ENCODE results near the gene NUDT14.

NUDT14 gene

GRCh38 chr14:105168979-105169507 is 12.1 kb downstream of the NUDT14 start:
- Mint-ChIP-seq H3K36me3 (no peaks in the 10 kb centered on the region), H3K27ac (no peak overlapping the region), H3K4me3 (peak overlapping the region; percentile 79), H3K27me3 (peaks cover 8% of the 10 kb centered on the region), H3K9me3 (no peaks in the 10 kb centered on the region), H3K4me1 (peaks cover 14% of the 10 kb centered on the region)
- DNase-seq (ENCODE audit: low spot score in 2 of 2) = no peak
- ATAC-seq (ENCODE audit: low read depth) = peak; percentile 39

GRCh38 chr14:105168496-105168978 is 12.6 kb downstream of the NUDT14 start, which contains the start of gene JAG2:
TSS of gene JAG2 (minus strand) at chr14:105168776. CDS start at chr14:105168420, 356 bp downstream.
- DNase-seq (ENCODE audit: low spot score in 2 of 2) (no peak), ATAC-seq (ENCODE audit: low read depth) (peak; percentile 50)
- peaks cover 8% of the 10 kb centered on the region for H3K27me3 Mint-ChIP-seq
- H3K4me3 Mint-ChIP-seq = peak within 1 kb of the TSS; percentile 80
- no peaks in the 10 kb centered on the region for H3K36me3 Mint-ChIP-seq
- no peak within 1 kb of the TSS for H3K27ac Mint-ChIP-seq
- H3K4me1 Mint-ChIP-seq = peaks cover 13% of the 10 kb centered on the region
- no peaks in the 10 kb centered on the region for H3K9me3 Mint-ChIP-seq

- H3K4me3 Mint-ChIP-seq = peak overlapping the region; percentile 55
- ATAC-seq (ENCODE audit: low read depth) = no peak
- H3K36me3 Mint-ChIP-seq = no peaks in the 10 kb centered on the region
- no peaks in the 10 kb centered on the region for H3K9me3 Mint-ChIP-seq
- H3K4me1 Mint-ChIP-seq = peaks cover 13% of the 10 kb centered on the region
- no peak overlapping the region for H3K27ac Mint-ChIP-seq
- no peak for DNase-seq (ENCODE audit: low spot score in 2 of 2)
- peaks cover 8% of the 10 kb centered on the region for H3K27me3 Mint-ChIP-seq
Measured at GRCh38 chr14:105168093-105168420, 13.1 kb downstream of the NUDT14 start.

- H3K9me3 Mint-ChIP-seq = no peaks in the 10 kb centered on the region
- H3K27ac Mint-ChIP-seq = no peak overlapping the region
- DNase-seq (ENCODE audit: low spot score in 2 of 2) = no peak
Measured at GRCh38 chr14:105167303-105168092, 13.6 kb downstream of the NUDT14 start.

GRCh38 chr14:105166571-105167302 is 14.4 kb downstream of the NUDT14 start:
- H3K4me3 Mint-ChIP-seq = peak overlapping the region; percentile 49
- no peaks in the 10 kb centered on the region for H3K36me3 Mint-ChIP-seq
- peaks cover 11% of the 10 kb centered on the region for H3K4me1 Mint-ChIP-seq
- H3K27me3 Mint-ChIP-seq = peaks cover 8% of the 10 kb centered on the region
- H3K27ac Mint-ChIP-seq = no peak overlapping the region
- DNase-seq (ENCODE audit: low spot score in 2 of 2) (no peak), ATAC-seq (ENCODE audit: low read depth) (no peak)
- no peaks in the 10 kb centered on the region for H3K9me3 Mint-ChIP-seq

More at GRCh38 chr14:105167303-105168092, 13.6 kb downstream of the NUDT14 start:
- peaks cover 13% of the 10 kb centered on the region for H3K4me1 Mint-ChIP-seq
- no peaks in the 10 kb centered on the region for H3K36me3 Mint-ChIP-seq
- peaks cover 8% of the 10 kb centered on the region for H3K27me3 Mint-ChIP-seq
- peak; percentile 24 for ATAC-seq (ENCODE audit: low read depth)
- H3K4me3 Mint-ChIP-seq = peak overlapping the region; percentile 55

GRCh38 chr14:105165761-105166485 is 15.2 kb downstream of the NUDT14 start:
- no peaks in the 10 kb centered on the region for H3K36me3 Mint-ChIP-seq
- H3K4me1 Mint-ChIP-seq = peaks cover 11% of the 10 kb centered on the region
- peaks cover 9% of the 10 kb centered on the region for H3K27me3 Mint-ChIP-seq
- ATAC-seq (ENCODE audit: low read depth) (no peak), DNase-seq (ENCODE audit: low spot score in 2 of 2) (no peak)
- no peak overlapping the region for H3K4me3 Mint-ChIP-seq
- H3K27ac Mint-ChIP-seq = no peak overlapping the region
- no peaks in the 10 kb centered on the region for H3K9me3 Mint-ChIP-seq

GRCh38 chr14:105165134-105165704 is 15.9 kb downstream of the NUDT14 start:
- H3K36me3 Mint-ChIP-seq = no peaks in the 10 kb centered on the region
- peak; percentile 12 for ATAC-seq (ENCODE audit: low read depth)
- H3K9me3 Mint-ChIP-seq = no peaks in the 10 kb centered on the region
- no peak overlapping the region for H3K4me3 Mint-ChIP-seq
- no peak overlapping the region for H3K27ac Mint-ChIP-seq
- no peak for DNase-seq (ENCODE audit: low spot score in 2 of 2)
- peaks cover 11% of the 10 kb centered on the region for H3K27me3 Mint-ChIP-seq
- H3K4me1 Mint-ChIP-seq = peaks cover 13% of the 10 kb centered on the region

GRCh38 chr14:105163040-105163742 is 17.9 kb downstream of the NUDT14 start:
- no peaks in the 10 kb centered on the region for H3K9me3 Mint-ChIP-seq

GRCh38 chr14:105162669-105162979 is 18.5 kb downstream of the NUDT14 start:
- DNase-seq (ENCODE audit: low spot score in 2 of 2) = no peak
- ATAC-seq (ENCODE audit: low read depth) = no peak
- Mint-ChIP-seq H3K27ac (no peak overlapping the region), H3K27me3 (peaks cover 10% of the 10 kb centered on the region), H3K4me3 (no peak overlapping the region), H3K36me3 (no peaks in the 10 kb centered on the region), H3K4me1 (peaks cover 10% of the 10 kb centered on the region), H3K9me3 (no peaks in the 10 kb centered on the region)

More at GRCh38 chr14:105163040-105163742, 17.9 kb downstream of the NUDT14 start:
- Mint-ChIP-seq H3K27ac (no peak overlapping the region), H3K36me3 (no peaks in the 10 kb centered on the region), H3K27me3 (peaks cover 10% of the 10 kb centered on the region), H3K4me3 (no peak overlapping the region), H3K4me1 (peaks cover 10% of the 10 kb centered on the region)
- DNase-seq (ENCODE audit: low spot score in 2 of 2) (no peak), ATAC-seq (ENCODE audit: low read depth) (no peak)

GRCh38 chr14:105161964-105162668 is 19.0 kb downstream of the NUDT14 start:
- Mint-ChIP-seq H3K9me3 (no peaks in the 10 kb centered on the region), H3K27ac (no peak overlapping the region), H3K4me1 (peaks cover 10% of the 10 kb centered on the region), H3K4me3 (no peak overlapping the region), H3K27me3 (peaks cover 14% of the 10 kb centered on the region), H3K36me3 (no peaks in the 10 kb centered on the region)
- DNase-seq (ENCODE audit: low spot score in 2 of 2) (no peak), ATAC-seq (ENCODE audit: low read depth) (no peak)

- Mint-ChIP-seq H3K4me1 (peaks cover 10% of the 10 kb centered on the region), H3K4me3 (no peak overlapping the region), H3K36me3 (no peaks in the 10 kb centered on the region), H3K27me3 (peaks cover 19% of the 10 kb centered on the region), H3K9me3 (no peaks in the 10 kb centered on the region), H3K27ac (no peak overlapping the region)
- DNase-seq (ENCODE audit: low spot score in 2 of 2) = no peak
- ATAC-seq (ENCODE audit: low read depth) = no peak
Measured at GRCh38 chr14:105161309-105161708, 19.8 kb downstream of the NUDT14 start.

- Mint-ChIP-seq H3K4me3 (no peak overlapping the region), H3K27me3 (peaks cover 21% of the 10 kb centered on the region), H3K4me1 (peaks cover 10% of the 10 kb centered on the region), H3K36me3 (no peaks in the 10 kb centered on the region), H3K27ac (peak overlapping the region; percentile 50), H3K9me3 (no peaks in the 10 kb centered on the region)
- DNase-seq (ENCODE audit: low spot score in 2 of 2) (no peak), ATAC-seq (ENCODE audit: low read depth) (no peak)
Measured at GRCh38 chr14:105160776-105161175, 20.3 kb downstream of the NUDT14 start.

GRCh38 chr14:105159344-105159743 is 21.8 kb downstream of the NUDT14 start:
- no peak for DNase-seq (ENCODE audit: low spot score in 2 of 2)
- ATAC-seq (ENCODE audit: low read depth) = no peak
- peaks cover 28% of the 10 kb centered on the region for H3K27me3 Mint-ChIP-seq
- no peak overlapping the region for H3K4me3 Mint-ChIP-seq
- H3K4me1 Mint-ChIP-seq = peaks cover 2% of the 10 kb centered on the region
- no peak overlapping the region for H3K27ac Mint-ChIP-seq
- no peaks in the 10 kb centered on the region for H3K36me3 Mint-ChIP-seq
- no peaks in the 10 kb centered on the region for H3K9me3 Mint-ChIP-seq
